Fibroblast of skin of back (primary cell): ENCODE data around the gene CCDC85C.

Experiments
- DNase-seq: peaks from one replicate; pipeline ENCODE4 v3.0.0-alpha.2; 2013

Gene CCDC85C

GRCh38 chr14:99538275-99538674, 65.7 kb downstream of the CCDC85C start:
- DNase-seq = peak; percentile 65

GRCh38 chr14:99537399-99537798, 66.6 kb downstream of the CCDC85C start:
- DNase-seq = peak; percentile 91

GRCh38 chr14:99535908-99536778, 67.9 kb downstream of the CCDC85C start:
- no peak for DNase-seq

- no peak for DNase-seq
Measured at GRCh38 chr14:99535448-99535847, 68.6 kb downstream of the CCDC85C start.

GRCh38 chr14:99534863-99535262, 69.1 kb downstream of the CCDC85C start:
- DNase-seq = peak; percentile 64

GRCh38 chr14:99534333-99534732, 69.7 kb downstream of the CCDC85C start:
- DNase-seq = no peak

- DNase-seq = no peak
Measured at GRCh38 chr14:99532310-99532709, 71.7 kb downstream of the CCDC85C start.

- DNase-seq = peak; percentile 84
Measured at GRCh38 chr14:99531251-99532096, 72.5 kb downstream of the CCDC85C start.

- DNase-seq = peak; percentile 40
Measured at GRCh38 chr14:99530407-99531155, 73.4 kb downstream of the CCDC85C start.

GRCh38 chr14:99529899-99530298, 74.1 kb downstream of the CCDC85C start:
- no peak for DNase-seq

- DNase-seq = no peak
Measured at GRCh38 chr14:99527427-99528076, 76.5 kb downstream of the CCDC85C start.

GRCh38 chr14:99527026-99527425, 77.0 kb downstream of the CCDC85C start:
- no peak for DNase-seq

- DNase-seq = no peak
Measured at GRCh38 chr14:99525699-99526080, 78.3 kb downstream of the CCDC85C start.

GRCh38 chr14:99524804-99525698, 79.0 kb downstream of the CCDC85C start:
- DNase-seq = peak; percentile 77

GRCh38 chr14:99524091-99524661, 79.8 kb downstream of the CCDC85C start:
- no peak for DNase-seq

GRCh38 chr14:99523704-99524055, 80.3 kb downstream of the CCDC85C start:
- DNase-seq = no peak

- no peak for DNase-seq
Measured at GRCh38 chr14:99522934-99523703, 80.9 kb downstream of the CCDC85C start.

- peak; percentile 80 for DNase-seq
Measured at GRCh38 chr14:99522457-99522891, 81.5 kb downstream of the CCDC85C start.

- DNase-seq = no peak
Measured at GRCh38 chr14:99522025-99522401, 82.0 kb downstream of the CCDC85C start.
